ENCODE data around the gene CPSF2.
"Not testable (repeated sequence)": the region's sequence is repeated elsewhere in the genome, so short reads cannot be mapped to it uniquely, and the experiment has no call there.

Gene CPSF2

GRCh38 chr14:92160619-92161018, 38.9 kb downstream of the CPSF2 start:
- DNase-seq, result no peak

GRCh38 chr14:92161521-92161920, 39.8 kb downstream of the CPSF2 start:
- DNase-seq, result no peak

GRCh38 chr14:92164958-92165357, 43.2 kb downstream of the CPSF2 start:
- no peak for DNase-seq

- DNase-seq, result no peak
Measured at GRCh38 chr14:92173668-92174067, 51.9 kb downstream of the CPSF2 start.

- DNase-seq, result no peak
Measured at GRCh38 chr14:92175811-92176210, 54.0 kb downstream of the CPSF2 start.

GRCh38 chr14:92176476-92176875, 54.7 kb downstream of the CPSF2 start:
- no peak for DNase-seq

- not testable (repeated sequence) for DNase-seq
Measured at GRCh38 chr14:92179178-92179577, 57.4 kb downstream of the CPSF2 start.

- DNase-seq, result no peak
Measured at GRCh38 chr14:92185559-92185958, 63.8 kb downstream of the CPSF2 start.

- DNase-seq, result not testable (repeated sequence)
Measured at GRCh38 chr14:92187616-92188015, 65.8 kb downstream of the CPSF2 start.

GRCh38 chr14:92190768-92191167, 69.0 kb downstream of the CPSF2 start:
- no peak for DNase-seq

- DNase-seq, result no peak
Measured at GRCh38 chr14:92198804-92199203, 77.0 kb downstream of the CPSF2 start.

- no peak for DNase-seq
Measured at GRCh38 chr14:92199763-92200162, 78.0 kb downstream of the CPSF2 start.

GRCh38 chr14:92203116-92203515, 81.3 kb downstream of the CPSF2 start:
- DNase-seq, result no peak

- DNase-seq, result no peak
Measured at GRCh38 chr14:92204792-92205191, 83.0 kb downstream of the CPSF2 start.

- DNase-seq, result no peak
Measured at GRCh38 chr14:92207012-92207927, 85.5 kb downstream of the CPSF2 start.

- DNase-seq, result no peak
Measured at GRCh38 chr14:92207928-92208265, 86.1 kb downstream of the CPSF2 start.

- DNase-seq, result no peak
Measured at GRCh38 chr14:92209141-92209540, 87.4 kb downstream of the CPSF2 start.

GRCh38 chr14:92213125-92213524, 91.4 kb downstream of the CPSF2 start:
- not testable (repeated sequence) for DNase-seq

GRCh38 chr14:92215579-92215978, 93.8 kb downstream of the CPSF2 start:
- no peak for DNase-seq

GRCh38 chr14:92217936-92218335, 96.2 kb downstream of the CPSF2 start:
- DNase-seq, result no peak

All from NCI-H2029 treated with DMSO at 0.1 percent for 48 hours (cell line).